ENCODE data around the gene DYRK1B. TPM values are rescaled to one million over a fixed set of nuclear protein-coding genes. Genes with fewer than 3 reads are reported as not detected.

The DYRK1B gene
- total RNA-seq, 4 donors from 2014 or later, result 1.3 to 15.0 (median 10.1) TPM

GRCh38 chr19:39874404-39874803 is 40.4 kb upstream of the DYRK1B start:
- H3K27me3 ChIP-seq, result no peaks in the 10 kb centered on the region
- intact Hi-C loops (cut with DNase I; ENCODE audit: low total_unique reads), result no loop called here
- no peaks in the 10 kb centered on the region for H3K9me3 ChIP-seq
- no peak overlapping the region for H3K27ac ChIP-seq
- no peaks in the 10 kb centered on the region for H3K36me3 ChIP-seq
- H3K4me1 ChIP-seq, result no peaks in the 10 kb centered on the region
- no peak overlapping the region for H3K4me3 ChIP-seq
- DNase-seq, result no peak
- TF ChIP-seq CTCF (IDR thresholded peaks at IDR 0.05), result no peak
- TF ChIP-seq POLR2A (IDR thresholded peaks at IDR 0.05), result no peak

DNA sequence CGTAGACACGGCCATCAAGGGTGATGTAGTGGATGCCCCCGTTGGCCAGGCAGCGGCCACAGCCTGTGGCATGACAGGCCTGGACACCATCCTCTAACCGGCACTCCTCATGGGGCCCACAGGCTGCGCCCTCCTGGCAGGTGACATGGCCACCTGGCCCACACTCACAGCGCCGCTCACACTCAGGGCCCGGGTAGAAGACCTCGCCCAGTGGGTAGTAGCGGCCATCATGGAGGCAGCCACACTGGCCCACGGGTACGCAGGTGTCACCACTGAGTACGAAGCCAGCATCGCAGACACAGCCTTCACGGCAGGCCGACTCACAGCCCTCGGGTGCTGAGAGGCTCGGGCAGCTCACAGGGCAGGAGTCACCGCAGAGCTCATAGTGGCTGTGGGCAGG is 39.4 kb upstream of the DYRK1B start:
- Histone ChIP-seq H3K9me3 (no peaks in the 10 kb centered on the region), H3K4me3 (no peak overlapping the region), H3K36me3 (no peaks in the 10 kb centered on the region), H3K27ac (no peak overlapping the region), H3K27me3 (no peaks in the 10 kb centered on the region), H3K4me1 (no peaks in the 10 kb centered on the region)
- intact Hi-C loops (cut with DNase I; ENCODE audit: low total_unique reads), result no loop called here
- no peak for DNase-seq
- TF ChIP-seq CTCF (IDR thresholded peaks at IDR 0.05) (no peak), POLR2A (IDR thresholded peaks at IDR 0.05) (no peak)

DNA sequence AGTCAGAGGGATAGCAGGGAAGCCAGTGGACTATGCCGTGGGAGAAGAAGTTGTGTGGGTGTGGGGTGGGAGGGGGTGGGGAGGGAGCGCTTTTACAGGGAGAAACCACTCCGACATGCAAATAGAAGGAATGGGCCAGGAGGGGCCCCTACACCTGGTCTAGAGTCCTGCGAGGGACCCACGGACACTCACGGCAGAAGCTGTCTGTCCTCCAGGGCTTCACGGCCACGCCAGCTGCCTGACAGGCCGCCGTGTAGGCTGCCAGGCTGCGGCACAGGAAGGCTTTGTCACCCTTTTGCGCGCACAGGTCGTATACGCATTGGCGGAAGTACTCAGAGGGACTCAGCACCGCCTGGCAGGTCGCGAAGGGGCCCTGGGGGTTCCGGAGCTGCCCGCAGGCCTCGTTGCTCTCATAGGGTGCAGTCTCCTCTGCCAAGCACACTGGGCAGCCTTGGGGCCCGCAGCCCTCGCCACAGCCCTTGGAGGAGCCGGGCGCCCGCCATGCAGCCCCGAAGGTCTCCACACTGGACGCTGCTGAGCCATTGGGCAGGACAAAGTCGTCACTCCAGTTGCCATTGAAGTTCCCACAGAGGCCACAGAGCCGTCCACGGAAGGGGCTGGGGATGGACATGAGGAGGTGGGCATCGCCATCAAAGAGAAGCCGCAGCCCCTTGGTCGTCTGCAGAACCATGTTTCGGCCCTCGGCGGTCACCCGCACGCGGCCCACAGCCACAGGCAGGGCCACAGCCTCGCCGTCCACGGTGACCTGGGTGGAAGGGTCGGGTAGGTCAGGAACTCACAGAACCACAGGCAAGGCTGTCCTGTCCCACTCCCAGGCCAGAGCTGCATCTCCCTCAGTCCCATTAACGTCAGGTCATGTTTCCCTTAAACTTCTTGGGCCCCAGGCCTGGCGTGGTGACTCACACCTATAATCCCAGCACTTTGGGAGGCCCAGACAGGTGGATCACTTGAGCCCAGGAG is 38.2 kb upstream of the DYRK1B start:
- Histone ChIP-seq H3K27me3 (no peaks in the 10 kb centered on the region), H3K36me3 (no peaks in the 10 kb centered on the region), H3K9me3 (no peaks in the 10 kb centered on the region), H3K4me1 (no peaks in the 10 kb centered on the region), H3K27ac (no peak overlapping the region), H3K4me3 (no peak overlapping the region)
- TF ChIP-seq CTCF (IDR thresholded peaks at IDR 0.05) (no peak), POLR2A (IDR thresholded peaks at IDR 0.05) (no peak)
- intact Hi-C loops (cut with DNase I; ENCODE audit: low total_unique reads), result no loop called here
- no peak for DNase-seq

DNA sequence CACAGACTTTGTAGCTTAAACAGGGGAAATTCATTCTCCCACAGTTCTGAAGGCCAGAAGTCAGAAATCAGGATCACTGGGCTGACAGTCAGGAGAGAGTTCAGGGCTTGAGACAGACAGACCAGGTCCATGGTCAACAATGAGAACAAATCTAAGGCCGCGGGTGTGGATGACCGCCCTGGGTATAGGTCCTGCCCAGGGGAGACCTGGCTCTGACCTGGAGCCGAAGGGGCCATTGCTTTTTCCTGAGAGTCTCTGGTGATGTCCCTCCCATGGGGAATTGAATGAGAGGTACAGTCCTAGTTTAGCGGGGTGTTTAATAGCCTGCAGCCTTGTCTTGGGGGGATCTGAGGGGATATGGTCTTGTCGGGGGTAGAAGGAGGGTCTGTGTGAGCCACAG is 37.4 kb upstream of the DYRK1B start:
- Histone ChIP-seq H3K9me3 (no peaks in the 10 kb centered on the region), H3K27ac (no peak overlapping the region), H3K27me3 (no peaks in the 10 kb centered on the region), H3K4me3 (no peak overlapping the region), H3K36me3 (no peaks in the 10 kb centered on the region), H3K4me1 (no peaks in the 10 kb centered on the region)
- no peak for DNase-seq
- TF ChIP-seq POLR2A (IDR thresholded peaks at IDR 0.05), result no peak
- TF ChIP-seq CTCF (IDR thresholded peaks at IDR 0.05), result no peak
- intact Hi-C loops (cut with DNase I; ENCODE audit: low total_unique reads), result no loop called here

- intact Hi-C loops (cut with DNase I; ENCODE audit: low total_unique reads), result no loop called here
Observed at GRCh38 chr19:39870171-39870971, 36.4 kb upstream of the DYRK1B start.

More at GRCh38 chr19:39870171-39870971, 36.4 kb upstream of the DYRK1B start:
- Histone ChIP-seq H3K27ac (no peak overlapping the region), H3K4me3 (no peak overlapping the region), H3K27me3 (no peaks in the 10 kb centered on the region), H3K4me1 (no peaks in the 10 kb centered on the region), H3K9me3 (no peaks in the 10 kb centered on the region), H3K36me3 (no peaks in the 10 kb centered on the region)
- no peak for DNase-seq
- TF ChIP-seq CTCF (IDR thresholded peaks at IDR 0.05) (no peak), POLR2A (IDR thresholded peaks at IDR 0.05) (no peak)

Data from uterus (tissue), 4 donors.